Stimulated activated CD4-positive, alpha-beta T cell treated with anti-CD3 and anti-CD28 coated beads, Interleukin-2, amount 100 ng/mL, for 24 hours (primary cell): ENCODE results near the gene PLA2G10.
"Not testable (repeated sequence)": the region's sequence is repeated elsewhere in the genome, so short reads cannot be mapped to it uniquely, and the experiment has no call there.

Experiments
- DNase-seq, 2 donors: peaks; one replicate each; pipeline ENCODE4 v3.0.0-alpha.2; 2020

Gene PLA2G10, protein sequence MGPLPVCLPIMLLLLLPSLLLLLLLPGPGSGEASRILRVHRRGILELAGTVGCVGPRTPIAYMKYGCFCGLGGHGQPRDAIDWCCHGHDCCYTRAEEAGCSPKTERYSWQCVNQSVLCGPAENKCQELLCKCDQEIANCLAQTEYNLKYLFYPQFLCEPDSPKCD

DNA sequence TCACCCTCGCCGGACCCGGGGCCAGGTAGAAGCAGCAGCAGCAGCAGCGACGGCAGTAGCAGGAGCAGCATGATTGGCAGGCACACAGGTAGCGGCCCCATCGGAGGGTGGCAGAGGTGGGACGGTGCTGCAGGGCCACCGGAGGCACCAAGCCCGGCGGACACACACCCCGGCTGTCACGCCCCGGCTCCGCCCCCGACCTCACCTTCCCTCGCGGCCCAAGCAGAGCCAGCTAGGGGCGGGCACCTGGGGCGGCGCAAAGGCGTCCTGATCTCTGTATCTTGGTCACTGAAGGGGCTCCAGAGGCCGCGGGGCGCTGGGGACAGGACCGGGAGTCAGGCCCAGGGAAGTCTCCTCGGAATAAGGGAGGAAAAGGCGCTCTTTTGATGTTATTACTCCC is at the start of gene PLA2G10:
PLA2G10 (minus strand) TSS at position 180 of the 400 bp plus-strand sequence; CDS start at position 101, 79 bp downstream.
- DNase-seq, result not testable (repeated sequence)

DNA sequence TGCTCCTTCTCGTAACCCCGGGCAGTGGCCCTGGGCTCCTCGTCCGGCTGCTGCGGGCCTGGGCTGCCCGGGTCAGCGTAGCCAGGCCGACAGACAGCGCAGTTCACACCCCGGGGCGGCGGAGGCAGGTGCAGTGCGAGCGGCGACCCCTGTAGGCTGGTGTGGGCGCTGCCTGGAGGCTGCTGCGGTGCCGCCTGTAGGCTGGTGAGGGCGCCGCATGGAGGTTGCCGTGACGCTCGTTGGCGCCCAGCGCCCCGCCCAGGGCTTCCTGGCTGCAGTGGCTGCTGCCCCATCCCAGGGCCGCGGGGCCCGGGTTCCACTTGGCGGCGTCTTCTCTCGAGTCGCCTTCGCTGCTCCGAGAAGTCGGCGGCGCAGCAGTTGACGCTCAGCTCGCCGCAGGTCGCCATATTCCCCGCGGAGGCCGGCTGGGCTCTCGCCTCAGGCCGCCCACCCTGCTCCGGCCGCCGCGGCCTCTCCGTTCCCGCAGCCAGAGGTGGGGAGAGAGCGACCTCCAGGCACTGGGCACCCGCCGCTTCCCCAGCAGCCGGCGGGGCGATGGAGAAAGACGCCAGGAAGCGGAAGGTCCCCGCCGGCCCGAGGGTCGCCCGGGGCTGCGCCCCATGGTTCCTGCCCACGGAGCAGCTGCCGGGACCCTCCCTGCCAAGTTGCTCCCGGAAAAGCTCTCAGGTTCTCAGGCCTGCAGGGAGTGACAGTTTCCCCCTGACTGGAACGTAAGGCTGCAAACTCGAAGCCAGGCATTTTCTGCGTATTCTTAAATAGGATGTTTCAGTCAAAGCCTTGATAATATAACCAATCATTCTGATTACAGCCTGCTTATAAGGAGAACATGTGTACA is 48.4 kb upstream of the PLA2G10 start, which contains the start of gene NPIPA2:
NPIPA2 (plus strand) TSS at position 261 of the 856 bp plus-strand sequence. CDS start 5,533 bp downstream, outside the sequence.
- DNase-seq, result not testable (repeated sequence)

DNA sequence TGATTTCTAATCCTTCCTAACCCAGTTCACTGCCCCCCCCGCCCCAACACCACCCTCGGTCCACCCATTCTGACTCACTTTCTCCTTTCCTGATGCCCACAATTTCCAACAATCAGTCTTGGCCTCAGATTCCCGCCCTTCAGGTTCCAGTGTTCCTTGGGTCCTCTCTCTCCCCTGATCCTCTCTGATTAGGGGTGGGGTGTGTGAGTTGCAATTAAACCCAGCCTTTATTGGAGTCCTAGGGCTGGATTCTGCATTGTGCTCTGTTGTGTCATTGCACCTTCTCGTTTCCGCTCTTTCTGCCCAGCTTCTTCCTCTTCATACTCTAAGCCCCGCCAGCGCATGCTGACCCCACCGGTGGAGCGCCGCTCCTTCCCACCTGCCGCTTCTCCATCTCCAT is 47.7 kb upstream of the PLA2G10 start:
- not testable (repeated sequence) for DNase-seq

DNA sequence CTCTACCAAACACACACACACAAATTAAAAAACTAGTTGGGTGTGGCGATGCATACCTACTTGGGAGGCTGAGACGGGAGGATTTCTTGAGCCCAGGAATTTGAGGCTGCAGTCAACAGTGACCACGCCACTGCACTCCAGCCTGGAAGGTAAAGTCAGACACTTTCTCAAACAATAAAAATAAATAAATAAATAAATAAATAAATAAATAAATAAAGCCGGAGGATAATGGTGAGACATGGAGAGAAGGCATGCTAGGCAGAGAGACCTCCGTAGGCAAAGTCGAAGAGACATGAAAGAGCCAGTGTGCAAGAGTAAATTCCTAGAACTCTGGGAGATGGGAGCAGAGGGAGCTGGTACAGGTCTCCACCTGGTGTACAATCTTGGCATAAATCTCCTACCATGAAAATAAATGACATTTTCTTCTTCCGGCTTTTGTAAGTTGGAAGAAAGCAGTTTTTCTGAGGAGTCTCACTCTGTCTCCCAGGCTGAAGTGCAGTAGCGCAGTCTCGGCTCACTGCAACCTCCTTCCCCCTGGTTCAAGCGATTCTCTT is 46.8 kb upstream of the PLA2G10 start:
- DNase-seq, result not testable (repeated sequence)

DNA sequence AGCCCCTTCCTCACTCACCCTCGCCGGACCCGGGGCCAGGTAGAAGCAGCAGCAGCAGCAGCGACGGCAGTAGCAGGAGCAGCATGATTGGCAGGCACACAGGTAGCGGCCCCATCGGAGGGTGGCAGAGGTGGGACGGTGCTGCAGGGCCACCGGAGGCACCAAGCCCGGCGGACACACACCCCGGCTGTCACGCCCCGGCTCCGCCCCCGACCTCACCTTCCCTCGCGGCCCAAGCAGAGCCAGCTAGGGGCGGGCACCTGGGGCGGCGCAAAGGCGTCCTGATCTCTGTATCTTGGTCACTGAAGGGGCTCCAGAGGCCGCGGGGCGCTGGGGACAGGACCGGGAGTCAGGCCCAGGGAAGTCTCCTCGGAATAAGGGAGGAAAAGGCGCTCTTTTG is 39.1 kb upstream of the PLA2G10 start:
- DNase-seq, result not testable (repeated sequence)

DNA sequence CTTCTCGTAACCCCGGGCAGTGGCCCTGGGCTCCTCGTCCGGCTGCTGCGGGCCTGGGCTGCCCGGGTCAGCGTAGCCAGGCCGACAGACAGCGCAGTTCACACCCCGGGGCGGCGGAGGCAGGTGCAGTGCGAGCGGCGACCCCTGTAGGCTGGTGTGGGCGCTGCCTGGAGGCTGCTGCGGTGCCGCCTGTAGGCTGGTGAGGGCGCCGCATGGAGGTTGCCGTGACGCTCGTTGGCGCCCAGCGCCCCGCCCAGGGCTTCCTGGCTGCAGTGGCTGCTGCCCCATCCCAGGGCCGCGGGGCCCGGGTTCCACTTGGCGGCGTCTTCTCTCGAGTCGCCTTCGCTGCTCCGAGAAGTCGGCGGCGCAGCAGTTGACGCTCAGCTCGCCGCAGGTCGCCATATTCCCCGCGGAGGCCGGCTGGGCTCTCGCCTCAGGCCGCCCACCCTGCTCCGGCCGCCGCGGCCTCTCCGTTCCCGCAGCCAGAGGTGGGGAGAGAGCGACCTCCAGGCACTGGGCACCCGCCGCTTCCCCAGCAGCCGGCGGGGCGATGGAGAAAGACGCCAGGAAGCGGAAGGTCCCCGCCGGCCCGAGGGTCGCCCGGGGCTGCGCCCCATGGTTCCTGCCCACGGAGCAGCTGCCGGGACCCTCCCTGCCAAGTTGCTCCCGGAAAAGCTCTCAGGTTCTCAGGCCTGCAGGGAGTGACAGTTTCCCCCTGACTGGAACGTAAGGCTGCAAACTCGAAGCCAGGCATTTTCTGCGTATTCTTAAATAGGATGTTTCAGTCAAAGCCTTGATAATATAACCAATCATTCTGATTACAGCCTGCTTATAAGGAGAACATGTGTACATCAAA is 9.3 kb upstream of the PLA2G10 start, which contains the start of gene NPIPA3:
NPIPA3 (plus strand) TSS at position 256 of the 856 bp plus-strand sequence. CDS start 5,533 bp downstream, outside the sequence.
- DNase-seq, result not testable (repeated sequence)

DNA sequence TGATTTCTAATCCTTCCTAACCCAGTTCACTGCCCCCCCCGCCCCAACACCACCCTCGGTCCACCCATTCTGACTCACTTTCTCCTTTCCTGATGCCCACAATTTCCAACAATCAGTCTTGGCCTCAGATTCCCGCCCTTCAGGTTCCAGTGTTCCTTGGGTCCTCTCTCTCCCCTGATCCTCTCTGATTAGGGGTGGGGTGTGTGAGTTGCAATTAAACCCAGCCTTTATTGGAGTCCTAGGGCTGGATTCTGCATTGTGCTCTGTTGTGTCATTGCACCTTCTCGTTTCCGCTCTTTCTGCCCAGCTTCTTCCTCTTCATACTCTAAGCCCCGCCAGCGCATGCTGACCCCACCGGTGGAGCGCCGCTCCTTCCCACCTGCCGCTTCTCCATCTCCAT is 8.6 kb upstream of the PLA2G10 start:
- DNase-seq, result not testable (repeated sequence)

DNA sequence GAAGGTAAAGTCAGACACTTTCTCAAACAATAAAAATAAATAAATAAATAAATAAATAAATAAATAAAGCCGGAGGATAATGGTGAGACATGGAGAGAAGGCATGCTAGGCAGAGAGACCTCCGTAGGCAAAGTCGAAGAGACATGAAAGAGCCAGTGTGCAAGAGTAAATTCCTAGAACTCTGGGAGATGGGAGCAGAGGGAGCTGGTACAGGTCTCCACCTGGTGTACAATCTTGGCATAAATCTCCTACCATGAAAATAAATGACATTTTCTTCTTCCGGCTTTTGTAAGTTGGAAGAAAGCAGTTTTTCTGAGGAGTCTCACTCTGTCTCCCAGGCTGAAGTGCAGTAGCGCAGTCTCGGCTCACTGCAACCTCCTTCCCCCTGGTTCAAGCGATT is 7.8 kb upstream of the PLA2G10 start:
- not testable (repeated sequence) for DNase-seq

DNA sequence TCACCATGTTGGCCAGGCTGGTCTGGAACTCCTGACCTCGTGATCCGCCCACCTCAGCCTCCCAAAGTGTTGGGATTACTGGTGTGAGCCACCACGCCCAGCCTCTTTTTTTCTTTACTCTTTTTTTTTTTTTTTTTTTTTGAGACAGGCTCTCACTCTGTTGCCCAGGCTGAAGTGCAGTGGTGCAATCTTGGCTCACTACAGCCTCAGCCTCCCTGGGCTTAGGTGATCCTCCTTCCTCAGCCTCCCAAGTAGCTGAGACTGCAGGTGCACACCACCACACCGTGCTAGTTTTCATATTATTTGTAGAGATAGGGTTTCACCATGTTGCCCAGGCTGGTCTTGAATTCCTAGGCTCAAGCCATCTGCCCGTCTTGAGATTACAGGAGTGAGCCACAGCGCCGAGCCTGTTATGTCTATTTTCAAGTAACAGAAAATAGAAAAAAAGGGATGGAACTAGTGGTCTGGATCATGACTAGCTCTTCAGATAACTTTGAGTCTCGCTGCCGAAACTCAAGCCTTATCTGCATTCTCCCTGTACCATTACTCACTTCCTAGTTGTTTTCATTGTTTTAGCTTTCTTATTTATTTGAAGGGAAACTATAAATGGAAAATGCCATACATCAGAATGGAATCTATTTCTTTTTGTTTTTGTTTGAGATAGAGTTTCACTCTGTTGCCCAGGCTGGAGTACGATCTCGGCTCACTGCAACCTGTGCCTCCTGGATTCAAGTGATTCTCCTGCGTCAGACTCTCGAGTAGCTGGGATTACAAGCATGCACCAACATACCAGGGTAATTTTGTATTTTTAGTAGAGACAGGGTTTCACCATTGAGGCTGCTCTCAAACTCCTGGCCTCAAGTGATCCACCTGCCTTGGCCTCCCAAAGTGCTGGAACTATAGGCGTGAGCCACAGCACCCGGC is 8.0 kb downstream of the PLA2G10 start:
- DNase-seq, result not testable (repeated sequence)

DNA sequence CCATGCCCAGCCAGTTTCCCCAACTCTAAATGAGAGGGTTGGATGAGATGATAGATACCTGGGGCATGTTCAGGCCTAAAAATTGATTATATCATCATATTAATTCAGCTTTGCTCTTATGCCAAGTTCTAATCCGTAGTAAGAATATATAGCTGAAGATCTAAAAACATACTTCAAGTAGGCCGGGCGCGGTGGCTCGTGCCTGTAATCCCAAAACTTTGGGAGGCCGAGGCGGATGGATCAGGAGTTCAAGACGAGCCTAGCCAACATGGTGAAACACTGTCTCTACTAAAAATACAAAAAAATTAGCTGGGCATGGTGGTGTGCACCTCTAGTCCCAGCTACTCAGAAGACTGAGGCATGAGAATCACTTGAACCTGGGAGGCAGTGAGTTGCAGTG is 12.0 kb downstream of the PLA2G10 start:
- no peak for DNase-seq

DNA sequence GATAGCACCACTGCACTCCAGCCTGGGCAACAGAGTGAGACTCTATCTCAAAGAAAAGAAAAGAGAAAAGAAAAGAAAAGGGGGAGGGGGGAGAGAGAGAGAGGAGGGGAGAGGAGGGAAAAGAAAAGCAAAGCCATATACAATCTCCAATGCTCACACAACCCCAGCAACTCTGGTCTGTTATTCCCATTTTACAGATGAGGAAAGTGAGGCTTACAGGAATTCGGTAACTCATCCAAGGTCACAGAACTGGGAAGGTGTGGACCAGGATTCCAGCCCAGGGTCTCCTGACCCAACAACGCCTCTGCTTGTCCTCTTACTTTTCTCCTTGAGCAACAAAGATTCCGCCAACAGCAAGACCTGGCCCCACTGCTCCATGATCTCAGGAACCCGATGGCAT is 13.0 kb downstream of the PLA2G10 start:
- no peak for DNase-seq

DNA sequence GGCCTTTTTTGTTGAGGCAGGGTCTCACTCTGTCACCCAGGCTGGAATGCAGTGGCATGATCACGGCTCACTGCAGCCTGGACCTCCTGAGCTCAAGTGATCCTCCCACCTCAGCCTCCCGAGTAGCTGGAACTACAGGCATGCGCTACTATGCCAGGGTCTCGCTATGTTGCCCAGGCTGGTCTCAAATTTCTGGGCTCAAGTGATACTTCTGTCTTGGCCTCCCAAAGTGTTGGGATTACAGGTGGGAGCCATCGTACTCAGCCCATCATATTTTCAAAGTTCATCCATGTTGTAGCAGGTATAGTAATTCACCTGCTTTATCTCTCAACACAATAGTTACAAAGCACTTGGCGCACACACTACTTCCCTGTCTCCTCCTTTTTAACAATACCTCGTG is 13.7 kb downstream of the PLA2G10 start:
- not testable (repeated sequence) for DNase-seq

DNA sequence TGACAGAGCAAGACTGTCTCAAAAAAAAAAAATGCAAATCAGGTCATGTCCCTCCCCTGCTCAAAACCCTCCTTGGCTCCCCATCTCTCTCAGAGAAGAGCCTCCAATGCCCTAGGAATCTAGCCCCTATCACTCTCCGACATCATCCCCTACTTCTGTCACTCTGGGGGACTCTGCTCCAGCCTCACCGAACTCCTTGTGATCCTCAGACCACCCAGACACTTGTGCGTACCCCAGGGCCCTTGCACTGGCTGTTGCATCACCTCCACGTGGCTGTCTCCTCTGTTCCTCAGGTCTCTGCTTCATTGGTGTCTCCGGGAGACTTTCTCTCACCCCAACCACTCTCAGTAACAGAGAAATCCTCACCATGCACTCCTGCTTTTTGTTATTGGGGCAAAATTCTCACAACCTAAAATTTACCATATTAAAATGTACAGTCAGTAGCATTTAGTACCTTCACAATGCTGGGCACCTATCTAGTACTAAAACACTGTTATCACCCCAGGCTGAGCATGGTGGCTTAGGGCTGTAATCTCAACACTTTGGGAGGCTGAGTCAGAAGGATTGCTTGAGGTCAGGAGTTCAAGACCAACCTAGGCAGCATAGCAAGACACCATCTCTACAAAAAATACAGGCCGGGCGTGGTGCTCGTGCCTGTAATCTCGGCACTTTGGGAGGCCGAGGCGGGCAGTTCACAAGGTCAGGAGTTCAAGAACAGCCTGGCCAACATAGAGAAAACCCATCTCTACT is 15.2 kb downstream of the PLA2G10 start:
- no peak for DNase-seq

DNA sequence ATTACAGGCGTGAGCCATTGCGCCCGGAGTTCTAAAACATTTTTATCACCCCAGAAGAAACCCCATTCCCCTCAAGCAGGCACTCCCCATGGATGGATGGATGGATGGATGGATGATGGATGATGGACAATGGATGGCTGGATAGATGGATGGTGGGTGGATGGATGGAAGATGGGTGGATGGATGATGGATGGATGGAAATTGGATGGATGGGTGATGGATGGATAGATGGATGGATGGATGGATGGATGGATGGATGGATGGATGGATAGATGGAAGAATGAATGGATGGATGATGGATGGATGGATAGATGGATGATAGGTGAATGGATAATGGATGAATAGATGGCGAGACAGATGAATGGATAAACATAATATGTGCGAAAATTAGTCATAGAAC is 16.5 kb downstream of the PLA2G10 start:
- no peak for DNase-seq

DNA sequence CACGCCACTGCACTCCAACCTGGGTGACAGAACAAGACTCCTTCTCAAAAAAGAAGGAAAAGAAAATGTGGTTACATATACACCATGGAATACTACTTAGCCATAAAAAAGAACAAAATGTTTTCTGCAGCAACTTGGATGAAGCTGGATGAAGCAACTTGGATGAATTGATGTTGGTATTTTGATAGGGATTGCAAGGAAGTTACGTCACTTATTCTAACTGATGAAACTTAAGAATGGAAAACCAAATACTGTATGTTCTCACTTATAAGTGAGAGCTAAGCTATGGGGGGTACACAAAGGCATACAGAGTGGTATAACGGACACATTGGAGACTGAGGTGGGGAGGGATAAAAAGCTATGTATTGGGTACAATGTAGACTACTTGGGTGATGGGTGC is 17.5 kb downstream of the PLA2G10 start:
- no peak for DNase-seq

DNA sequence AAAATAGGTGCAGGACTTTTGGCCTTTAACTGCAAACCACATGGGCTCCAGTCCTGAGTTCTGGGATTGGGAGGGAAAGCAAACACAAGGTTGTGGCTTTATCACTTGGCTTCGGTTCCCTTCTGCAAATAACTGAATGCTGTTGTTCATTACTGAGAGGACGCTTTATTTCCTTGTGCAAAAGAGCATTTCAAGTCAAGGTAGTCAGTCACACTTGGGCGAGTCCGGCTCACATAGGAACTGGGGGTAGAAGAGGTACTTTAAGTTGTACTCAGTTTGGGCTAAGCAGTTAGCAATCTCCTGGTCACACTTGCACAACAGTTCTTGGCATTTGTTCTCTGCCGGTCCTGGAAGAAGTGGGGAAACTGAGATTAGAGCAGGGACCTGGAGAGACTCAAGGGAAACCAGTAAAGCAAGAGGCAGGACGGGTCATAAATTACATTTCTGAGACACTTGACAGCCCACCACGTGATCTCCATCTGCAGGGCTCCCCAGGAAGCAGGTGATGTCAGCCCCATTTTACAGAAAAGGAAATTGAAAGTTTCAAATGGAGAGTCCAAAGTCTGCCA is 21.6 kb downstream of the PLA2G10 start:
- no peak for DNase-seq

DNA sequence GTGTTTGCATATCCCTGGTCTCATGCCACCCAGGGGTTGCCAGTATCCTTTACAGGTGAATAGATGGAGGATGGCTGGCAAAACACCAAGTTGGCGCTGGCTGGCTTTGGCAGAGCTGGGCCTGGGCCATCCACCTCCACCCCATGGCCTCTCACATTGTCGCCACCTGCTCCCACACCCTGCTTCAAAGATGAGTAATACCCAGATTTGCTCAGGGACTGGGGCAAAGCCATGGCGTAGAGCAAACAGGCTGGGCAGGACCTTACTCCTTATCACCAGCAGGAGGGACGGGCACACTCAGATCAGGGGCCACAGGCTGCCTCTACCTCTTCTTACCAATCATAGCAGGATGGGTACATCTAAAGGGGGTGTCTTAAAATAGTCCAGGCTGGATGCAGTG is 24.3 kb downstream of the PLA2G10 start:
- no peak for DNase-seq

DNA sequence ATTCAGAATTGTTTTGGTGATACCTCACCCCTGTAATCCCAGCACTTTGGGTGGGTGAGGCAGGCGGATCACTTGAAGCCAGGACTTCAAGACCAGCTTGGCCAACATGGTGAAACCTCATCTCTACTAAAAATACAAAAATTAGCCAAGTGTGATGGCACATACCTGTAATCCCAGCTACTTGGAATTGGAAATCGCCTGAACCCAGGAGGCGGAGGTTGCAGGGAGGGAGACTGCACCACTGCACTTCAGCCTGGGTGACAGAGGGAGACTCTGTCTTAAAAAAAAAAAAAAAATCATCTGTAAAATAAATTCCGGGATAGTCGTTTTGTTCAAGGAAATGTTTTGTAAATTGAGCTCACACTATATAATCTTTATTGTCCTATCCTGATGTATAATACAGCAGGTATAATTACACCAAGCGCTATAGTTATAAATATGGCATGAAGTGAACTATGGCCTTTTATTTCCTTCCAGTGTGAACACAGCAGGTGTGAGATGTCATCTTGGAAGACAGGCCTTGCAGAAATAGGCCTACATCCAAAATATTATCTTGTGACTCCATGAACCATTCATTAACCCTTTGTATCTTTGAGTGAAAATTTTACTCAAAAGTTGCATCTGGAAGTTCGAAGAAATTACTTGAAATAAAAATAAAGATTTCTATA is 25.4 kb downstream of the PLA2G10 start:
- no peak for DNase-seq

DNA sequence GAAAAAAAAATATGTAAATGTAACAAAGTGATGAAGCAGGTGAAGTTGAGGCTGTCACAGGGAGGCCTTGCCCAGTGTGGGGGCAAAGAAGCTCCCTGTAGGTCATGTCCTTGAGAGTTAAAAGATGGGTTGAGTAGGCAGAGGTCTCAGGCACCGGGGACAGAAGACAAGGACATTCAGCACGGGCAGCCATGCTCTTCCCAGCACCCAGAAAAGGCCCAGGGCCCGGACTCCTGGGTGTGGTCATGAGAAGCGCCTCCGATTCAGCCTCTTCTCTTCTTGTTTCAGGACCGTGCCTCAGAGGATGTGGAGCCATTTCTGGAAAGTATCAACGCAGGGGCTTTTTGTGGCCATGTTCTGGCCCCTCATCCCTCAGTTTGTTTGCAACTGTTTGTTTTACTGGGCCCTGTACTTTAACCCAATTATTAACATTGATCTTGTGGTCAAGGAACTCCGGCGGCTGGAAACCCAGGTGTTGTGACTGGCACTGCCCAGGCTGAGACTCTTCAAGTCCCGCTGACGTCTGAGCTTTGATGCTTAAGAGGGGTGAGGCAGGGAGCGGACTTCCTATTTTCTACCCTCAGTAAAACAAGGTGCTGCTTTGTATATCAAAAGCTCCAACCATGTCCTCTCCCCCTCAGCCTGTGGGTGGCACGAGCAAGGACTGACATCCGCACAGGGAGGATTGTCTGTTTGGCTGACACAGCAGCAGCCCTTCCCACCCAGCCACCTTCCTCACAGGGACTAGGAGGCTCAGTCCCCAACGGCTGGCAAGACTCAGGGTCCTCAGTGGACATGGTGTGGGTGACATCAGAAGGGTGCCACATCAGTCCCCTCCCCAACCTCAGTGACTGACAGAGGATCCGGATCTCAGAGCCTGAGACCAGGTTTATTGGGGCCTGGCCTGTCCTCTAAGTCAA is 26.5 kb downstream of the PLA2G10 start:
- DNase-seq, result no peak
